Activated T-cell treated with anti-CD3 and anti-CD28 coated beads for 1 hour (primary cell): ENCODE measurements around the gene TAS1R3.

Experiments used
- DNase-seq: peaks from one replicate; pipeline ENCODE4 v3.0.0-alpha.2; 2020; ENCODE audit warnings: low read depth

Gene TAS1R3

DNA sequence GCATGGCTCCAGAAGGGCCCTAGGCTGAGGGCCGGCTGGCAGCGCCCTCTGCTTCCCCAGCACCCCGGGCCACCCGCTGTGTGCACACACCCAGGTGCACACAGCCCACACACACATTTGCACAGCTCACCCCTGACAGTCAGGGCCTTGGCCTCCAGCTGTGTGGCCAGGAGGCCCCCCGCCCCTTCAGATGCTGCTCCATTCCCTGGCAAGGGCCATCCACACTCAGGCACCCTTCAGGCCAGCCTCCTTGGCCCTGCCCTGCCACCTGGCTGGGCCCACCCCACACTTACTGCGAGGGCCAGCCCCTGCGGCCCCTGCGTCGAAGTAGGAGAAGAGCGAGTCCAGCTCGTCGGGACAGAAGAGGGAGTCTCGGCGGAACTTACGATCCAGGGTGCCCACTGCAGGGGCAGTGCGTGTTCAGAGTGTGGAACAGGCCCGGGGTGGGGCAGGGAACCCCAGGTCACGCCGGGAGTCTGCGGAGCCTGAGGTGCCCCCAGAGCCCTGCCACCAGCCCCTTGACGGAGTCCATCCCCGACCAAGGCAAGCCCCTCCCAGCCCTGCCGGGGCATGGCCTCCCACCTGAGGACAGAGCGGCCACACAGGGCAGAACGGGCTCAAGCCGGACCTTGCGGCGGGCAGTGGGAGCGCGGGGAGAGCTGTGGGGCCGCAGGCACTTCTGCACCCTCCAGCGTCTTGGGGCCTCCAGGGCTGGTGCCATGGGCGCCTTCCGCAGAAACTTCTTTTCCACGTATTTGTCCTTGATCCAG, 35.7 kb upstream of the TAS1R3 start:
- DNase-seq, result no peak

DNA sequence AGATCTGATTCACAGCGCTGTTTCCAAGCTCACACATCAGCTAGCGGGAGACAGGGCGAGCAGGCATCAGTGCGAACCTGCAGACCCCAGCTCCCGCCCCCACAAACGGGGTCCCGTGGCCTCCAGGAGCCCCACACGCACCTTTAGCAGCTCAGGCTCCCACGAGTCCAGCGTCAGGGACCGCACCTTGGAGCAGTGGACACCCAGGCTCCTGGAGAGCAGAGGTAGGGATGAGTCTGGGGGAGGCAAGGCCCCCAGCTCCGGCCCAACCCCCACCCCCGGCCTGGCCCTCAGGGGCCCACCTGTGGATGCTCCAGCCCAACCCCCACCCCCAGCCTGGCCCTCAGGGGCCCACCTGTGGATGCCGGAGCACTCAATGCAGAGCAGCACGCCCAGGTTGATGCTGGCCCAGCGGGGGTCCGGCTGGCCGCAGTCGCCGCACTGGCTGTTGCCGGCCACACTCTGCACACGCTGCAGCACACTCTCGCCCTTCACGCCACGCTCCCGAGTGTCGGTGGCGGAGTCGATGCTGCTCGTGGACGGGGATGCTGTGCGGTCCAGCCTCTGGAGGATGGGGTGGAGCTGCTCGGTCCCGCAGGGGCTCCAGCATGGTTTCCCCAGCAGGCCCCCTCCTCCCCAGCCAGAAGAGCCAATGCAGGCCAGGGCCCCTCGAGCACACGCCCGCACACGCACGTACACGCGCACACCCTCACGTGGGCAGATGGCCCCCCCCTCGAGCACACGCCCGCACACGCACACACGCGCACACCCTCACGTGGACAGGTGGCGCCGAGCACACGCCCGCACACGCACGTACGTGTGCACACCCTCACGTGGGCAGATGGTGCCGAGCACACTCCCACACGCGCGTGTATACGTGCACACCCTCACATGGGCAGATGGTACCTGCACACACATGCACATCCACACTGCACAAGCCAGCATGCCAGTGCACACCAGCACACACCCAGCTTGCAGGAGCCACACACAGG, 34.7 kb upstream of the TAS1R3 start:
- no peak for DNase-seq

DNA sequence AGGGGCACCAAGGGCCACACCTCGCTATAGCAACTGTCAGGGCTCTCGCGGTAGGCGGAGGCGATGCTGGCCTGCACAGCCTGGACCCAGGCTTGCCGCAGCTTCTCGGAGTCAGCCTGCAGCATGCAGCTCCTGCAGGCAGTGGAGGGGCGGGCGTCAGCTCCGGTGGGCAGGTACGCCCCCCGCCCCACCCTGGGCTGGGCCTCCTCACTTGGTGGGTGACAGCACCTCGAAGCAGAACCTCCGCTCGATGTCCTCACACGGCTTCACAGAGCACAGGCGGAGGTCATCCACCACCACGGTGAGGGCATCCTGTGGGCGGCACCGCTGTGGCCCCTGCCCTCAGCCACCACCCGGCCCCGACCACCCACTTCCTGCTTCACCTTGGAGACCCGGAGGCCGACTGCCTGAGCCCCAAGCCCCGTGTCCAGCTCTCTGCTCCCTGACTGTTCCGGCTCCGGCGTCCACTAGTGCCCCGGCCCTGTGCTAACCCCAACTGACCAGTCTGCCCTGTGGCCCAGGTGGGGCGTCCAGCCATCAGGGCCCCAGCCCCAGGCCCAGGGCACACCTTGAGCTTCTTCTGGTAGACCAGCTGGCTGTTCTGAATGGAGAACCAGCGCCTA, 33.2 kb upstream of the TAS1R3 start:
- DNase-seq, result no peak

DNA sequence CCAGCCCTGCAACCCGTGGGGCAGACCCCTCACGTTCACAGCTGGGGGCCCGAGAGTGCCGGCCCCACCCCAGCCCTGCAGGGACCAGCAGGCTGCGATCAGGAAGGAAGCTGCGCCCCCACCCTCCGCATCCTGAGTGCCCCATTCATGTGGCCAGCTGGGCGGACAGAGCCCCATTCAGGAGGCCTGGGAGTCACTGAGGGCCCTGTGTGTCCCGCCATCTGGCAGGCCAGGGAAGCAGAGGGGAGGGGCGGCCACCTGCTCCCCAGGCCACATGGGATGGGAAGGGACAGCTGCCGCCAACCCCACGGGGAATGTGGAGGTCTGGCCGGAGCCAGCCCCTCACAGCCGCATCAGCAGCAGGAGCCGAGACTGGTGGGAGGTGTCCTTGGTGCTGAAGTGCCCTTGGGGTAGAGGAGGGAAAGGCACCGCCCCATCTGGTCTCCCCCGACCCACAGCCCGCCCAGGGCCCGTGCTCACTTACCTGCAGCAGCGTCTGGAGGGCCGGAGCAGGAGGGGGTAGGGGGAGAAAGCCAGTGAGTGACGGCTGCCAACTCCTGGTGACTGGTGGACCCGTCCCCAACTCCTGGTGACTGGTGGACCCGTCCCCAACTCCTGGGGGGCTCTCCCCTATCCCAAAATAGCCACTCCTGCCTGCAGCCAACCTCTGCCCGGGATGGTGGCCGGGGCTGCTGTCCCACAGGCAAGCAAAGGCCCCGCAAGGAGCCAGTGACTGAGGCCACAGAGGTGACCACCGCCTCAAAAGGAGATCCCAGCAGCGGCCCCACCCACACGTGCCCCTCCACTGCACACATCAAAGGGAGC, 32.0 kb upstream of the TAS1R3 start:
- DNase-seq, result no peak

DNA sequence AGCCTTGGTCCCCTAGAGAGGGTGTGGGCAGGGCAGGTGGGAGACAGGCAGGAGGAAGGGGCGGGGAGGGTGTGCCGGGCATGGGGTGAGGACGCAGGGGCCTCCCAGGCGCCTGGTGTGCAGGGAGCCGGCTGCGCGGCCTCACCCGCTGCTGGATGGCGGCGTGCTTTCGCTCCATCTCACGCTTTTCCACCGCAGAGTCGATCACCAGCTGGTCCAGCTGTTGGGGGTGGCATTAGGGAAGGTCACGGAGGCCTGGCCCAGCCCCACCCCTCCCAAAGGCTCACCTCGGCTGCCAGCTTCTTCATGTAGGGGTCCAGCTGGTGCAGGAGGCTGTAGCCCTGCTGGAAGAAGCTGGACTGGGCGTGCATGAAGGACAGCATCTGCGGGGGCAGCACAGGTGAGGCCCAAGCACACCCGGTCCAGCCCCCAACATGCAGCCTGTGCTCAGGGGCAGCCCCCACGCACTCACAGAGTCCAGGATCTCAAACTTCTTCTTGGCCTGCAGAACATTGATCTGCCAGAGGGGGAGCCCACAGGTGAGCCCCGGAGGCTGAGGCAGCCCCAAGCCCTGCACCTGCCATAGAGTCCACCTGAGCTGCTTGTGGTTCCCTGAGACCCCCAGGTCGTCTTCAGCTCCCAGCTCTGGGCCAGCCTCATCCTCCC, 31.3 kb upstream of the TAS1R3 start:
- no peak for DNase-seq

DNA sequence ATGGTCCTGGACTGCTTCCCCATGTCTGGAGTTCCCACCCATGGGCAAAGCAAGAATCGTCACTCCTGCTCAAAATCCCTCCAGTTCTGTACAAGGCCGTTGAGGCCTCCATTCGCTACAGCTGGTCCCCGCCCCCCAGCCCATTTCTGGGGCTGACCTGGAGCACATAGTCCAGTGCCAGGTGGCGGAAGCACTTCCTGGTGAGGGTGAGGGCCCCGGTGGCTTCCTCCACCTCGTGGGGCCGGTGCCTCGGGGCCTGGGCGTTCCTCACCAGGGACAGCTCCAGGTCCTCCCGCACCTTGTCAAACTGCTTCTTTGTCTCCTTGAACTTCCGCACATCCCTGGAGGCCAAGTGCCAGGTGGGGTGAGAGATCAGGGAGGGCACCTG, 30.7 kb upstream of the TAS1R3 start:
- DNase-seq, result no peak

DNA sequence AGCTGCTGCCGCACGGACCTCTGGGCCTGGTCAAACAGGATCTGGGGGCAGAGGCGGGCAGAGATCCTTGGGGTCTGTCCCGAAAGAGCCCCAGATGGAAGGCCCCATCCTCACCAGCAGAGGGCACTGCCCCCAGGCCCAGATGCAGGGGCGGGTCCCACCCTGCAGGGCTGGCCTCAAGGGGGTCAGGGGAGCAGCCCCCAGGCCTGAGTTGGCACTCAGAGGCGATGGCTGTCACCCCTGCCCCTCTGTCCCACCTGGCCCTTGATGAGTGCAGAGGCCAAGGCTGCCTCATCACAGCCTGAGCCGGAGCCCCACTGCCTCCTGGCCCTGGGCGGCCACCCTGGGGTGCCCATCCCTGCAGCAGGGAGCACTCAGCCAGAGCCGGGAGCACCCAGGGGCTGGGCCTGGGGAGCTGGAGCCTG, 29.1 kb upstream of the TAS1R3 start:
- no peak for DNase-seq

DNA sequence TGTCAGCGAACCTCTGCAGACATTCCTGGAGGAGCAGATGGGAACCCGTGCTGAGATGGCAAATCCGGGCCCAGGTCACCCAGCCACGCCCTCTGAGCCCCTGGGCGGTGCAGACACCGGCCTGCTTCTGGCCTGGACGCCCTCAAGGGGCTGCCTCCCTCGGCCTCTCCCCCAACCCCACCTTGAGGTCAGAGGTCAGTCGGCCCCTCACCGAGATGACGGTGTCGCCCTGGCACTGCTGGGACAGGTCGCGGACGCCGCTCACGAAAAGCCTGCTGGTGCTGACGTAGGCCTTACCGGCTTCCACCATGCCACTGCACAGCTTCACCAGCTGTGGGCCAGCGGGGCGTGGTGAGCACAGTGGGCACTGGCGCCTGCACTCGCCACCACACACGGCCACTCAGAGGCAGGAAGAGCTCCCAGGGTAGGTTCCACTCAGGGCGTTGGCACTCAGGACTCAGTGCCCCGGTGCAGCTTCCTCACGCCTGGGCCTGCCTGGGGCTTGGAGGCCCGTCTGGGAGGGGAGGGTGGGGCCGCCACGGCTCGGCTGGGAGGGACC, 28.1 kb upstream of the TAS1R3 start:
- no peak for DNase-seq

DNA sequence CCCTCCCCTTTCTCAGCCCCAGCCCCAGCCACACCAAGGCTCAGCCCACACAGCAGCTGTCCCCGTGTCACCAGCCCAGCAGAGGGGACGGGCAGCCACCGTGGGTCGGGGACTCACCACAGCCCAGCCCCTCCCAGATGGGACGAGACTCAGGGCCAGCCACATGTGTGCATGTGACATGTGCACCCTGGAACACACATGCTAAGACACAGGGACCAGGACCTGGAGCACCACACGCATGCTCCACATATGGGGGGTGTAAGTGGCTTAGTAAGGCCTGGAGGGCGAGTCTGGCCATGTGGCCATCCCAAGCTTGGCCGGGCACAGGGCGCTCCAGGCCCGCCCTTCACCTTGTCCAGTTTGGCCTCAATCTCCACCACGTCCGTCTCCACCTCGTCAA, 27.3 kb upstream of the TAS1R3 start:
- DNase-seq, result no peak

DNA sequence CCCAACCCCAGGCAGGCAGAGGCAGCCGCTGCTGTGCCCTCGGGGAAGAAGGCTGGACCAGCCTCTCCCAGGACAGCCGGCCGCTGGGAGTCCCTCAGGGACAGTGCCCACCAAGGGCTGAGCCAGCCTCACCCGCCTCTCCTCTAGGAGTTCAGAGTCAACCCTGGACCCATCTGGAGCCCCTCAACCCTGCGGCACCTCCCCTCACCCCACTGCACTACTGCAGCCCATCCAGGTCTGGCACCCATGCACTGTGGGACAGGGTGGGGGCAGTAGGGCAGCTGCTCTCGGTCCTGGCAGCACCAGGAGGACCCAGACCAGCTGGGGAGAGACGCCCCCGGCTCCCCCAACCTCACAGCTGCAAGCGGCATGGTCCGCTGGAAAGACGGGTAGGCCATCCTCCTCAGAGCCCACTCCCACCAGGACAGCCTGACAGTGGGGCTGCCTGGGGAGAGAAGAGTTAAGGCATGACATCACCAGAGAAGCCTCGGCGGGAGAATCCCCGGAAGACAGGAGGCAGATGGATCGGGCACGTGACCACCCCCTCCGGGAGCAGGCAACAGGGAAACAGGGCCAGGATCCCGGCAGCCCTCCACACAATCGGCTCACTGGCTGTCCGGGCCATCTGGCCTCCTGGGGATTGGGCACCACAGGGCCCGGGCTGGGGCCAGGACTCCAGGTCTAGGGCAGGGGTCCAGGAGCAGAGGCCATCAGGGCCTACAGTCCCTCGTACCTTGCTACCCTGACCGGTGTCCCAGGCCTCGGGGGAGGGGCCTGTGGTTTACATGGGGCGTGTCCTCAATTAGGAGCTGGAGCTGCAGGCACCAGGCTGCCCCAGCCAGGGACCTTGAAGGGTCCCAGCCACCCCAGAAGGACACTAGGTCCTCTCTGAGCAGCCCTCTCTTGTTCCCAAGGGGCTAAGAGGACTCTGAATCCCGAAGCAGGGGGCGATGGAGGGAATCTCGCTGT, 26.5 kb upstream of the TAS1R3 start:
- no peak for DNase-seq

DNA sequence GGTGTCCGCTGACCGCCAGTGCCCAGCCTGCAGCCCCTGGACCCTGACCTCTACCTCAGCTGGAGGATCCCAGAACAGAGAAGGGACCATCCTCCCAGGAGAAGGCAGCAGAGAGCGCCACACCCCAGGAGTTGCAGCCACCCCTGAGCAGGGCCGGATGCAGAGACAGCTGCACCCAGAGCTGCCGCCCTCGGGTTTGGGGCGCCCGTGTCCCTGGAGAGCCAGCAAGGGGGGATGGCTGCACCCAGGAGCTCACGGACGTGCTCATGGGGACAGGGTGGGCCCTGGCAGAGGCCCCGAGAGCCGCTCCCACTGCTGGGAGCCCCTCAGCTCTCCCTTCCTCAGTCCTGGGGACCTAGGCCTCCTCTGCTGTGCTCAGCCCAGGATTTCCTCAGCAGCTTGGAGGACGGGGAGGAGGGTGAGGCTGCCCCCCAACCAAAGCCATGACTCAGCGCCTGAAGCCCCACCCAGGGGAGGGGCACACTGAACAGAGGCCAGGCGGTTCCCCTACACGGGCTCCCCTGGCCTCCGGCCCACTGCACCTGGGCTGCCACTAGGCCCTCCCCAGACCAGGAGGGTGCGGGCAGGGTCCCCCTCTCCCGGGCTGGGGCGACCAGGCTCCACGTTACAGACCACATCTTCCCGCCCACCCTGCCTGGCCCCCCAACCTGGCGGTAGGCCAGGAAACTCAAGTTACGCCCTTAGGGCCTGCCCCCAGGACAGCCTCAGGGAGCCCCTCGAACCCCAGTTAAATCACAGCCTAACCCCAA, 25.6 kb upstream of the TAS1R3 start:
- peak; percentile 67 for DNase-seq

DNA sequence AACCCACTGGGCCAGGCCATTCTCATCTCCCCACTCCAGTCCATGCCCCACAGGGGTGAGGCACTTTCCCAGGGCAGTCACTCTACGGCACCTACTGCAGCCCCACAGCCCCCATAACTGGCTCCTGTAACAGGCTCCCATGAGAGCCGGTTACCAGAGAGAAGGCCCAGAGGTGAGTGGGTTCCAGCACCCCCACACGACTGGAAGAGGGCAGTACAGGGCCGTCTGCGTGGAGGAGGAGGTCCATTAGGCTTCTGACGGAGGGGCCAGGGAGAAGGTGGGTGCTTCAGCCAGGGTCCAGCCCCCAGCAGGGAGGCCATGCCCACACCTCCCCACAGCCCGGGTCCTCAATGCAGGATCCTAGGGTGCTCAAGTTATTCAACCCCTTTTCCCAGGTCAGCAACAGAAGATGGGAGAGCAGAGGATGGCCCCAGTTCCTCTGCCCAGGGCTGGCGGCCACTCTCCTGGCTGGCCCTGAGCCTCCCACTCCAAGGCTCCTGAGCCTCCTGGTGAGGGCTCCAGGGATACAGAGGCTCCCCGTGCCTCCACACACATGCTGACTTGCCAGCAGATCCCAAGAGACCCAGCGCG, 24.9 kb upstream of the TAS1R3 start:
- DNase-seq, result no peak

DNA sequence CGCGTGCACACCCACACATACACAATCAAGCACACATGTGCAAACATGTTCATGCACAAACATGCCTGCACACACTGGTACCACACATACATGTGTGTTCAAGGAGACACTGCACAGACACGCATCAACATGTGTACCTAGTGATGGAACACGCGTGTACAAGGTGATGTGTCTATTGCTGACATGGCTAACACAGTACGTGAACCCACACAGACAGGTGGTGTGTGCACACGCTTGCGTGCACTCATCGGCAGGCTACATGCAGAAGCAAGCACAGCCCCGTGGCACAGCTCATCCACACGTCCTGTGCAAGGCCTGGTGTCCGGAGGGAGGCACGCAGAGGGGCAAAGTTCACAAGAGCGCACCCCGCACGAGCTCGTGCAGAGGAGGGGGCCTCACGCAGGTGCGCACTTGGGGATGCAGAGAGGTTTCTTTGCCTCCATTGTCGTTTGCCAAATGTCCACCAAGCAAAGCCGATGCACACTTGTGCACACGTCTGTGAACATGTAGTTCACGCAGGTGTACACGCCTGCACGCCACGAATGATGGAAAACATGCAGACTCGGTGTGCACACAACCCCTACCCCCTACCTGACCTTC, 24.3 kb upstream of the TAS1R3 start:
- no peak for DNase-seq

DNA sequence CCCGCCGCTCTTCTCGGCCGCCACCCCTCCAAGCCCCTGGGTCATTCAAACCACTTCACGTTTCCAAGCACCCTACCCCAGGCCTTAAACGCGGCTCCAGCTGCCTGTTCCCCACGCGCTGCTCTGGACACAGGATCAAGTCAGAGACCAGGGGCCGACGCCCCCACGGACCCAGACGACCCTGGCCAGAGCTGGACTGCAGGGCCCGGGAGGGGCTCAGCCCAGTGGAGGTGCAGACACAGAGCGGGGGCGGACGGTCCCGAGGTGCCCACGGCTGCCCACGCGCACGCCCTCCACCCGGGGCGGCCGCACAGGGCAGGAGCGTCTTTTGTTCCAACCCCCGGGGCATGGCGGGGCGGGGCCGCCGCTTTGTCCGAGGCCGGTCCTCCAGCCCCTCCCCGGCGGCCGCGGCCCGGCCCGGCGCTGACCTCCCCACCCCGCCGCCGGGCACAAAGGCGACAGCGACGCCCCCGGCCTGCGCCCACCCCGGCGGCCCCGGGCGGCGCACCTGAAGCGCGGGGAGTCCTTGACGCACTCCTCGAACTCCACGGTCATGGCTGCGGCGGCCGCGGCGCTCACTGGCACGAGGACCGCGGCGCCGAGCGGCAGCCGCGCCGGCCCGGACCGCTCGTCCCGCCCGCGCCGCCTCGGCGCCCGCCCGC, 23.7 kb upstream of the TAS1R3 start:
- no peak for DNase-seq

DNA sequence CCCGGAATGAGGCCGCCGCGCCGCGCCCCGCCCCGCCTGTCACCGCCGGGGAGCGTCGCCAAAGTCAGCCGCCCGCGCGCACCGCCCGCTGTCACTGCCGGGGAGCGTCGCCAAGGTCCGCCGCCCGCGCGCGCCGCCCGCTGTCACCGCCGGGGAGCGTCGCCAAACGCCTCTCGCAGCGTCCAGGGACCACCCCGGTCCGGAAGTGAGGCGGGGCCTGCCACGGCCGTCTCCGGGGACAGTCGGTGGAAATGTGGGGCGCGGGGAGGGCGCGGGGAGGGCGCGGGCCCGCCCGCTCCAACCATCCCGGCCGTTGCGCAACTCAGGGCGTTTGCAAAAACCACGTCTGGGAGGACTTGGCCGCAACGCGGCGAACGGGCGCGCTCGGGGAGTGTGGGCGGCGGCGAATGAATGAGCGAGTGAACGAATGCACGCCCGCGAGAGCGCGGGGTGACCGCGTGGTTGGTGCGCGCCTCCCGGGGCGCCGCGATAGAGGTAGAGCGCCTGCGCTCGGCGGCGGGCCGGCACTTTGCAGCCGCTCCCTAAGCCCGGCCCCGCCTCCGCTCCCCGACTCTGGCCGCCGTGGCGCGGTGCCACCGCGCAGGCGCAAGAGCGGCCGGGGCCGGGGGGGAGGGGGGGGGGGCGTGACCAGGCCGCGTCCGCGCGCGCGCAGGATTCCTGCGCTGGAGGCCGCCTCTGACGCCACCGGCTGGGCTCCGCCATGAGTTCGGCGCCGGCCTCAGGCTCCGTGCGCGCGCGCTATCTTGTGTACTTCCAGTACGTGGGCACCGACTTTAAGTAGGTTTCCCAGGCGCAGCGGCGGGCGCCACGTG, 22.9 kb upstream of the TAS1R3 start, which contains the start of the genes ACAP3 and PUSL1:
TSS of gene ACAP3 (minus strand) at position 8 of the 833 bp plus-strand sequence. CDS start 115 bp downstream, outside the sequence.
TSS of gene PUSL1 (plus strand) at position 675 of the 833 bp plus-strand sequence. CDS start at position 722, 47 bp downstream.
- peak; percentile 77 for DNase-seq

DNA sequence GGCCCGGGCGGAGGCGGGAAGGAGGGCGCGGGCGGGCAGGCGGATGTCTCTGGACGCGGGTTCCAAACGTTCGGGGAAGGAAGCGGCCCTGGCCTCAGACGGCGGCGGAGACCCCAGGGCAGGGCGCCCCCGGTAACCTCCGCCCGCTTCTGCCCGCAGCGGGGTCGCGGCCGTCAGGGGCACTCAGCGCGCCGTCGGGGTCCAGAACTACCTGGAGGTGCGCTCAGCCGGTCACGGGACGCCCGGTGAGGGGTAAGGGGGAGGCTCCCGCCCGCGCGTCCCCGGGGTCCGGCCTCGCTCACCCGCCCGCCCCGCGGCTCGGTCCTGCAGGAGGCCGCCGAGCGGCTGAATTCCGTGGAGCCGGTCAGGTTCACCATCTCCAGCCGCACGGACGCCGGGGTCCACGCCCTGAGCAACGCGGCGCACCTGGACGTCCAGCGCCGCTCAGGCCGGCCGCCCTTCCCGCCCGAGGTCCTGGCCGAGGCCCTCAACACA, 22.3 kb upstream of the TAS1R3 start:
- no peak for DNase-seq
